GM19328 (cell line): ENCODE results near the gene RHD.
"Not testable (repeated sequence)": the region's sequence is repeated elsewhere in the genome, so short reads cannot be mapped to it uniquely, and the experiment has no call there.

Source experiments
- ATAC-seq: cut with Tn5 transposase; IDR thresholded peaks from one replicate; pipeline ENCODE4 v1.9.1; 2021; ENCODE audit warnings: mild to moderate bottlenecking, moderate library complexity; ENCODE audit not compliant: unreplicated experiment

Gene RHD

GRCh38 chr1:25302330-25302729, 30.0 kb downstream of the RHD start:
- not testable (repeated sequence) for ATAC-seq

DNA sequence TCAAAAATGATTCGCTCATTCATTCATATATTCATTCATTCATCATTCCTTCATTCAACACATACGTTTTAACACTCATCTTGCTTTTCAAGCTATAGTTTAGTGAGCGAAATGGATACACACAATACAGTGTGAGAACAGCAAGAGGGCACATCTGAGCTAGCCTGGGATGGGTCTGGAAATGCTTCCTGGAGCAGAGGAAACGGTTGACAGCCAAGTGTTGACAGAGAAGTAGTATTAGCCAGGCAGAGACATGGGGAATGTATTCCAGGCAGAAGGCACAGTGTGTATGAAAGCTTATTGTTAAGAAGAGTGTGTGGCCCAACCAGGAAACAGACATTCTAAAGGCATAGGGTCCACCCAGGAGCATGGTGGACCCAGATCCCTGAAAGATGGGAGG, 32.6 kb downstream of the RHD start:
- ATAC-seq = not testable (repeated sequence)

- not testable (repeated sequence) for ATAC-seq
Observed at GRCh38 chr1:25308168-25308567, 35.9 kb downstream of the RHD start.

DNA sequence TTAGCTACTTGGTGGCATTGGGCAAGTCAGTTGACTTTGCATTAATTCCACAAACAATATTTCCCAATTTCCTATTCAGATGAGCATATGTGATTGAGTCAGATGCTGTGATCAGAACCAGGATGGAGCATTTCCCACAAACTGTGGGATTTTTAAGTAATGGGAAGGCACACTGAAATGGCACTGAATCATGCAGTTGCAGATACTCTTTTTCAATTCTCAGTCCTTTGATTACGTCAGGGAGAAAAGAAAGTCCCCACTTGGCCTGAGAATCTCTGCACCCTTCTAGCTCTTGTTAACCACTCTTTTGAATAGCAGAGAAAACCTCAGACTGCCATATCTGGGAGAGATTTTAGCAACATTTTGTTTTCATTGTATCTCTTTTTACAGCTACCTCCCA, 36.8 kb downstream of the RHD start:
- not testable (repeated sequence) for ATAC-seq

GRCh38 chr1:25309486-25309885, 37.2 kb downstream of the RHD start:
- not testable (repeated sequence) for ATAC-seq

DNA sequence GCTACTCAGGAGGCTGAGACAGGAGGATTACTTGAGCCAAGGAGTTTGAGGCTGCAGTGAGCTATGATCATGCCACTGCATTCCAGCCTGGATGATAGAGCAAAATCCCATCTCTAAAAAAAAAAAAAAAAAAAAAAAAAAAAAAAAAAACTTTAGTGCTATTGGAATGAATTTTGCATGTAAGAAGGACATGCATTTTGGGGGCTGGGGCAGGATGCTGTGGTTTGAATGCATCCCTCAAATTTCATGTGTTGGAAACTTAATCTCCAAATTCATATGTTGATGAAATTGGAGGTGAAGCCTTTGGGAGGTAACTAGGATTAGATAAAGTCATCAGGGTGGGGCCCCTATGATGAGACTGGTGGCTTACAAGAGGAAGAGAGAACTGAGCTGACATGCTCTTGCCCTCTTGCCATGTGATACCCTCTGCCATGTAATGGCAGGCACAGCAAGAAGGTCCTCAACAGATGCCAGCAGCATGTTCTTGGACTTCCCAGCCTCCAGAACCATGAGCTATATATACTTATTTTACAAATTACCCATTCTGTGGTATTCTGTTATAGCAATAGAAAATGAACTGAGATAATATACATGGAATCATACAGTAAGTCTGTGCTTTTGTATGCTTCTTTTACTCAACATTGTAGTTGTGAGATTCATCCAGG, 40.6 kb downstream of the RHD start:
- ATAC-seq = not testable (repeated sequence)

DNA sequence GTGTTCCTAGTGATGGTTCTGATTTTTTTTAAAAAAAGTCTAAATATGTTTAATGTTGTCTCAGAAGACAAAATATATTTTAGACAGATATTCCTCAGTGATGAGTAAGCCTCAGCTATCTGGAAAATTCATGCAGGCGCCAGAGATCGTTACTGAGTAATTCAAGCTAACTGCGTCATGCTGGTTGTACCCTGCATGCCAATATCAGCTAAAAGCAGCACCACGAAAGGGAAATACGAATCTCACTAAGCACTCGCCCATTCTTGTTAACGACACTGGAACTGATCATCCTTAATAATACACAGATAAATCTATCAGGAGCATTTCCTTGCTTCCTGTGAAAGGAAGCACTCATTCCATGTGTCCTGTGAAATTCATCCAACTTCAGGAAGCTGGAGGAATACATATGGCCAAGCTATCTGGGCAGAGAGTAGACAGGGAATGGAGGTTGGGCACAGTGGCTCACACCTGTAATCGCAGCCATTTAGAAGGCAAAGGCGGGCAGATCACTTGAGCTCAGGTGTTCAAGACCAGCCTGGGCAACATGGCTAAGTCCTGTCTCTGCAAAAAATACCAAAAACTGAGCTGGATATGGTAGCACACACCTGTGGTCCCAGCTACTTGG, 48.1 kb downstream of the RHD start:
- ATAC-seq = not testable (repeated sequence)

GRCh38 chr1:25322127-25322526, 49.8 kb downstream of the RHD start:
- ATAC-seq = not testable (repeated sequence)

GRCh38 chr1:25324407-25324806, 52.1 kb downstream of the RHD start:
- not testable (repeated sequence) for ATAC-seq

DNA sequence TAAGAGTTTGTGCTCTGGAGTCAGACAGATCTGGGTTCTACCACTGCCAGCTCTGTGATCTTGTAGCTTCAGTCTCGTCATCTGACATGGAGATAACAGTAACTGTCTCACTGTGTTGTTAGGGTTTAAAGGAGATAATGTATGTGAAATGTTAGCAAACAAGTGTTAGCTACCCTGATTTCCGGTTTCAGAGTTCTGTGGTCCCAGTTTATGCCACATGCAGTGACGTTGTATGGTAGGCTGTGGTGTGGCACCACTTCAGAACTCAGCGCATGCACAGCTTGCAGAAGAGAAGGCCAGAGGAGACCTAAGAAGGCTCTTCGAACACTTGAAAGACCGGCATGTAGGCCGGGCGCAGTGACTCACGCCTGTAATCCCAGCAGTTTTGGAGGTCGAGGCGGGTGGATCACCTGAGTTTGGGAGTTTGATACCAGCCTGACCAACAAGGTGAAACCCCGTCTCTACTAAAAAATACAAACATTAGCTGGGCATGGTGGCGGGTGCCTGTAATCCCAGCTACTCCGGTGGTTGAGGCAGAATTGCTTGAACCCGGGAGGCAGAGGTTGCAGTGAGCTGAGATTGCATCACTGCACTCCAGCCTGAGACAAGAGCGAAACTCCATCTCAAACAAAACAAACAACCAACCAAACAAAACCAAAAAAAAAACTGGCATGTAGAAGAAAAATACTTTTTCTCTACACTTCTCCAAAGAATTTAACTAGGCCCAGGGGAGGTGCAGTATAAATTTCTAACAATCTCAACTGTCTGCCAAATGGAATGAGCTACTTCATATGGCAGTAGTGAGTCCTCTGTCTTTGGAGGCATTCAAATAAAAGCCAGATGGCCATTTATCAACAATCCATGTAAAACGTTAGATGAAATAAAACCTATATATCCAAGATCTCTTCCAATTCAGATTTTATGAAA, 55.8 kb downstream of the RHD start:
- not testable (repeated sequence) for ATAC-seq

DNA sequence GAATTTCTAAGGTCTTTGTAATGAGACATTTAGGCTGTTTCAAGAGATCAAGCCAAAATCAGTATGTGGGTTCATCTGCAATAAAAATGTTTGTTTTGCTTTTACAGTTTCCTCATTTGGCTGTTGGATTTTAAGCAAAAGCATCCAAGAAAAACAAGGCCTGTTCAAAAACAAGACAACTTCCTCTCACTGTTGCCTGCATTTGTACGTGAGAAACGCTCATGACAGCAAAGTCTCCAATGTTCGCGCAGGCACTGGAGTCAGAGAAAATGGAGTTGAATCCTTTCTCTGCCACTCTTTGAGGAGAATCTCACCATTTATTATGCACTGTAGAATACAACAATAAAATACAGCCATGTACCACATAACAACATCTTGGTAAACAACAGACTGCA, 56.5 kb downstream of the RHD start:
- ATAC-seq = not testable (repeated sequence)

GRCh38 chr1:25329336-25329735, 57.0 kb downstream of the RHD start:
- ATAC-seq = not testable (repeated sequence)

GRCh38 chr1:25329950-25330349, 57.6 kb downstream of the RHD start:
- ATAC-seq = not testable (repeated sequence)

- ATAC-seq = peak; percentile 10
Observed at GRCh38 chr1:25336922-25337354, 64.6 kb downstream of the RHD start.

- peak; percentile 43 for ATAC-seq
Observed at GRCh38 chr1:25337483-25338187, 65.3 kb downstream of the RHD start.

DNA sequence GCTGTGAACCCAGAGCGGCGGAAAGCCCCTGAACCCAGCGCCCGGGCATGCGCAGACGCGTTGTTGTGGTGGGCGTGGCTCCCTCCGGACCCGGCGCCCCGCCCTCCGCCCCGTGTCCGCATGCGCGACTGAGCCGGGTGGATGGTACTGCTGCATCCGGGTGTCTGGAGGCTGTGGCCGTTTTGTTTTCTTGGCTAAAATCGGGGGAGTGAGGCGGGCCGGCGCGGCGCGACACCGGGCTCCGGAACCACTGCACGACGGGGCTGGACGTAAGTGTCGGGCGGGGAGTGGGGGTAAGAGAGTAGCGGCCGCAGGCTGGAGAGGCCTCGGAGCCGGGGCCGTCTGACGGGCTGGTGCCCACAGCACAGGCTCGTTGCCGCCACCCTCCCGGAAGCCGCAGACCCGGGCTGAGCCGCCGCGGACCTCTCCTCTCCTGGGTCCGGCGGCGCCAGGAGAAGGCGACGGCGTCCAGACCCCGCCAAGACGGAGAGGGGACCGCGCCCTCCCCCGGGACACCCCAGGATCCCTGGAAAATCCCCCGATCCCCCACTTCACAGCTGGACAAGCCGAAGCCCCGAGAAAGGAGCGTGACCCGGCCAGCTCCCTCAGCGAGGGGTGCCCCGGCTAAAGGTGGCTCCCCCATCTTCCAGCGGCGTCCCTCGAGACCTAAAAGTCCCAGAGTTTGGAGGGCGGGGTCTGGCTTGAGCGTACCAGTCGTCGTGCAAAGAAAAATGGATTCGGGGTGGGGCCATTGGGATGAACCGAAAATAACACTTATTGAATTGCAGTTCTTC, 66.1 kb downstream of the RHD start, which contains the start of gene TMEM50A:
TSS of gene TMEM50A (plus strand) at position 147 of the 794 bp plus-strand sequence. CDS start 2,153 bp downstream, outside the sequence.
- ATAC-seq = peak; percentile 72

GRCh38 chr1:25338986-25339385, 66.7 kb downstream of the RHD start:
- ATAC-seq = no peak

- ATAC-seq = no peak
Observed at GRCh38 chr1:25341746-25342145, 69.4 kb downstream of the RHD start.

GRCh38 chr1:25342846-25343245, 70.5 kb downstream of the RHD start:
- no peak for ATAC-seq

DNA sequence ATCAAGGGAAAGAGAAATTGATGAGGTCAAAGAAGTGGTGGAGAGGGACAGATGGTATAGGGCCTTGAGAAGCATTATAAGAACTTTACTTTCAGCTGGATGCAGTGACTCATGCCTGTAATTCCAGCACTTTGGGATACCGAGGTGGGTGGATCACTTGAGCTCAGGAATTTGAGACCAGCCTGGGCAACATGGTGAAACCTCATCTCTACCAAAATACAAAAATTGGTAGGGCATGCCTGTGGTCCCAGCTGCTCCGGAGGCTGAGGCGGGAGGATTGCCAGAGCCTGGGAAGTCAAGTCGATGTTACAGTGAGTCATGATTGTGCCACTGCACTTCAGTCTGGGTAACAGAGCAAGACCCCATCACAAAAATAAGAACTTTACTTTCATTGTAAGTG, 71.6 kb downstream of the RHD start:
- no peak for ATAC-seq
